SK-N-SH (cell line): Measurements from ENCODE around the gene IP6K1. TPM values are rescaled to one million over a fixed set of nuclear protein-coding genes. Genes with fewer than 3 reads are reported as not detected.

Source experiments
- CTCF ChIA-PET: fragments of 300-600, 350-600 bp; formaldehyde crosslinking; extraction: SDS; loops from one replicate; lab custom pipeline; 2021; lab: Yijun Ruan, JAX
- POLR2A ChIA-PET: fragments of 350-600 bp; sonication (Branson Sonifier 250); formaldehyde crosslinking; extraction: SDS; loops from one replicate; lab custom pipeline; 2020; ENCODE audit warnings: antibody characterized with exemption, inconsistent platforms; lab: Yijun Ruan, JAX
- DNase-seq: peaks from one replicate; pipeline ENCODE4 v3.0.0; 2012
- H2AFZ ChIP-seq: fragments of 200-600 bp; sonication (generic); 2 replicates; pipeline ENCODE4 v1.8.1; 2016; ENCODE audit warnings: antibody characterized with exemption, mild to moderate bottlenecking, low read depth
- H3F3A ChIP-seq: fragments of 200-600 bp; sonication (generic); replicated peaks from 2 replicates; pipeline ENCODE3; 2016; ENCODE audit warnings: antibody characterized with exemption, mild to moderate bottlenecking; ENCODE audit not compliant: insufficient read depth
- H3K27ac ChIP-seq, 2 experiments: fragments of 200-500 bp in 1 of 2; fragments of 200-600 bp in 1 of 2; sonication (Bioruptor generic) in 1 of 2; sonication (generic), shearing (Covaris generic) in 1 of 2; 2 replicates each; pipeline versions ENCODE4 v1.5.1 to v1.6.1; 2014 to 2016; ENCODE audit warnings: low read depth in 2 of 2, inconsistent platforms in 1 of 2, low read length in 1 of 2, mild to moderate bottlenecking in 1 of 2, mixed read lengths in 1 of 2
- H3K27me3 ChIP-seq: fragments of 200-600 bp; sonication (generic), shearing (Covaris generic); 2 replicates; pipeline ENCODE4 v1.6.1; 2016; ENCODE audit warnings: mixed run types; ENCODE audit not compliant: insufficient read depth
- H3K36me3 ChIP-seq, 2 experiments: fragments of 200-500 bp in 1 of 2; fragments of 200-600 bp in 1 of 2; sonication (Bioruptor generic) in 1 of 2; sonication (generic) in 1 of 2; replicated peaks in 1 of 2; 2 replicates each; pipeline versions ENCODE3 to v1.5.1; 2014 to 2016; ENCODE audit warnings: low read length in 1 of 2, mild to moderate bottlenecking in 1 of 2; ENCODE audit not compliant: insufficient read depth in 2 of 2, control insufficient read depth in 1 of 2
- H3K4me1 ChIP-seq, 2 experiments: fragments of 200-500 bp in 1 of 2; fragments of 200-600 bp in 1 of 2; sonication (Bioruptor generic) in 1 of 2; sonication (generic), shearing (Covaris generic) in 1 of 2; 2 replicates each; pipeline versions ENCODE4 v1.5.1 to v1.6.1; 2014 to 2016; ENCODE audit warnings: low read depth in 1 of 2, low read length in 1 of 2, mixed run types in 1 of 2; ENCODE audit not compliant: insufficient read depth in 2 of 2, control insufficient read depth in 1 of 2
- H3K4me2 ChIP-seq: fragments of 200-600 bp; sonication (generic), shearing (Covaris generic); 2 replicates; pipeline ENCODE4 v1.6.1; 2017; ENCODE audit warnings: mixed run types
- H3K4me3 ChIP-seq, 2 experiments: fragments of 200-500 bp in 1 of 2; fragments of 200-600 bp in 1 of 2; sonication (Bioruptor generic) in 1 of 2; sonication (generic), shearing (Covaris generic) in 1 of 2; 2 replicates each; pipeline versions ENCODE4 v1.5.1 to v1.8.1; 2014 to 2016; ENCODE audit warnings: low read depth in 2 of 2, inconsistent platforms in 1 of 2, low read length in 1 of 2, mild to moderate bottlenecking in 1 of 2, mixed read lengths in 1 of 2, moderate library complexity in 1 of 2
- H3K79me2 ChIP-seq: fragments of 200-600 bp; sonication (generic); 2 replicates; pipeline ENCODE4 v1.8.1; 2017; ENCODE audit warnings: mild to moderate bottlenecking; ENCODE audit not compliant: insufficient read depth
- H3K9ac ChIP-seq: fragments of 200-600 bp; sonication (generic); 2 replicates; pipeline ENCODE4 v1.6.1; 2017; ENCODE audit warnings: mixed run types
- H3K9me2 ChIP-seq: fragments of 200-600 bp; sonication (generic); 2 replicates; pipeline ENCODE4 v1.6.1; 2017; ENCODE audit warnings: mixed run types
- H3K9me3 ChIP-seq: fragments of 200-600 bp; sonication (generic); 2 replicates; pipeline ENCODE4 v1.6.1; 2017; ENCODE audit warnings: mixed run types, mild to moderate bottlenecking, moderate library complexity
- H4K20me1 ChIP-seq: fragments of 200-600 bp; sonication (generic); 2 replicates; pipeline ENCODE4 v1.6.1; 2017; ENCODE audit warnings: mild to moderate bottlenecking, mixed run types; ENCODE audit not compliant: insufficient read depth
- CHD2 ChIP-seq: fragments of 150-350 bp; IDR thresholded peaks from 2 replicates; pipeline ENCODE4 v1.6.1; 2018; ENCODE audit warnings: low read length; ENCODE audit not compliant: partially characterized antibody
- ELF1 ChIP-seq: IDR thresholded peaks from 2 replicates; pipeline ENCODE4 v1.4.0; 2012
- EP300 ChIP-seq, 2 experiments: IDR thresholded peaks; 2 replicates each; pipeline versions ENCODE4 v1.4.0 to v1.6.1; 2012; ENCODE audit warnings: borderline replicate concordance in 1 of 2, low read depth in 1 of 2, low read length in 1 of 2
- EZH2phosphoT487 ChIP-seq: fragments of 200-600 bp; sonication (generic); IDR thresholded peaks from 2 replicates; pipeline ENCODE4 v1.6.1; 2017; ENCODE audit warnings: low read depth, mixed run types, mild to moderate bottlenecking, antibody characterized with exemption, moderate library complexity, borderline replicate concordance
- GABPA ChIP-seq: IDR thresholded peaks from 2 replicates; pipeline ENCODE4 v1.4.0; 2012; ENCODE audit warnings: low read depth, mild to moderate bottlenecking
- GATA2 ChIP-seq: sonication (generic); formaldehyde crosslinking; IDR thresholded peaks from 2 replicates; pipeline ENCODE4 v1.5.0; 2020; ENCODE audit warnings: mild to moderate bottlenecking, missing genetic modification reagents
- MEF2A ChIP-seq: IDR thresholded peaks from 2 replicates; pipeline ENCODE4 v1.4.0; 2012; ENCODE audit warnings: low read depth, borderline replicate concordance
- NFIC ChIP-seq: IDR thresholded peaks from 2 replicates; pipeline ENCODE4 v1.4.0; 2012; ENCODE audit warnings: borderline replicate concordance
- NRF1 ChIP-seq: IDR thresholded peaks from 2 replicates; pipeline ENCODE4 v1.6.1; 2012; ENCODE audit warnings: low read depth, mild to moderate bottlenecking, low read length
- POLR2AphosphoS5 ChIP-seq: IDR thresholded peaks from 2 replicates; pipeline ENCODE4 v1.6.1; 2012; ENCODE audit warnings: low read depth, low read length
- RCOR1 ChIP-seq: fragments of 150-350 bp; IDR thresholded peaks from 2 replicates; pipeline ENCODE4 v1.6.1; 2017; ENCODE audit warnings: antibody characterized with exemption, low read length
- RXRA ChIP-seq: IDR thresholded peaks from 2 replicates; pipeline ENCODE4 v1.4.0; 2012; ENCODE audit warnings: low read depth, mild to moderate bottlenecking, borderline replicate concordance
- SIN3A ChIP-seq: IDR thresholded peaks from 2 replicates; pipeline ENCODE4 v1.6.1; 2012; ENCODE audit warnings: low read depth, mild to moderate bottlenecking, low read length, moderate library complexity, borderline replicate concordance
- WGBS: methylation state at CpG from one replicate; pipeline ENCODE4 v1.1.6; 2017; ENCODE audit warnings: low lambda C conversion rate; 5-methylcytosine and 5-hydroxymethylcytosine counted together
- polyA plus RNA-seq, 3 experiments: library from polyadenylated mRNA; depleted of rRNA; stranded (reverse); fragments of >200 nt; gene quantifications; 2 replicates each; pipeline ENCODE4 v1.2.3, GENCODE V29; 2012
- TF ChIP-seq, protein P1 (sequence below): IDR thresholded peaks from 2 replicates; pipeline ENCODE4 v1.4.0; 2012; ENCODE audit warnings: low read depth
- TF ChIP-seq, protein P2 (sequence below): fragments of 150-350 bp; IDR thresholded peaks from 2 replicates; pipeline ENCODE4 v1.6.1; 2016; ENCODE audit warnings: mild to moderate bottlenecking, low read depth, low read length
- TF ChIP-seq, protein P3 (sequence below): IDR thresholded peaks from 2 replicates; pipeline ENCODE4; 2012

The IP6K1 gene
- polyA plus RNA-seq, 1 of the 3 experiments (the other 2 are of a cell fraction): 23.3 TPM

DNA sequence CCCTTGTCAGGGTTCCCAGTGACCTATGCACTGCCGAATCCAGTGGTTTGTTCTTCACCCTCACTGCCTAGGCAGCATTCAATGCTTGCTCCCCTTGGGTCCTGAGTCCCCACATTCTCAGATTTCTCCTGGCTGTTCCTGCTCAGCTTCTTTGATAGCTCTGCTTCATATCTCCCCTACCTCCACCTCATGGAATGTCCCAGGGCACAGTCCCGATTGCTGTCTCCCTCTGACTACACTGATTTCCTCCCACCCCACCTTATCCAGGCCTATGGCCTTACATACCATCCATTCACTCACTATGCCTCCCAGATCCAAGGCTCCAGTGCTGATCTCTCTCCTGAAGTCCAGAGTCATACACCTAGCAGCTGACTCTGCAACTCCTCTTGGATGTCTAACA is 14.8 kb upstream of the IP6K1 start:
- H3F3A ChIP-seq: no peaks in the 10 kb centered on the region
- no peak overlapping the region for H3K4me2 ChIP-seq
- no peaks in the 10 kb centered on the region for H3K9me3 ChIP-seq
- no peak overlapping the region for H2AFZ ChIP-seq
- TF ChIP-seq, protein P1, sequence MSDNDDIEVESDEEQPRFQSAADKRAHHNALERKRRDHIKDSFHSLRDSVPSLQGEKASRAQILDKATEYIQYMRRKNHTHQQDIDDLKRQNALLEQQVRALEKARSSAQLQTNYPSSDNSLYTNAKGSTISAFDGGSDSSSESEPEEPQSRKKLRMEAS: no peak
- TF ChIP-seq NRF1: no peak
- no peak for TF ChIP-seq GATA2 (CRISPR knock-in tag)
- no peak for TF ChIP-seq RXRA
- no peak for TF ChIP-seq CHD2
- peaks cover 11 to 26% of the 10 kb centered on the region in 2 experiments for H3K4me1 ChIP-seq
- no peak overlapping the region for H3K4me3 ChIP-seq
- H3K27me3 ChIP-seq: no peaks in the 10 kb centered on the region
- H4K20me1 ChIP-seq: no peaks in the 10 kb centered on the region
- DNase-seq: no peak
- ChIA-PET CTCF (interaction anchor here (2.2 to 17.6 kb wide), 6 partner anchors 14 to 139 kb away, joined by 7 to 386 read pairs (median 19); partner anchors contain the start of genes IP6K1 and RBM6), POLR2A (no interaction called here)
- H3K36me3 ChIP-seq: no peaks in the 10 kb centered on the region
- 89% methylated on average over 2 of the region's 2 CpGs for WGBS
- H3K9ac ChIP-seq: no peak overlapping the region
- H3K79me2 ChIP-seq: no peaks in the 10 kb centered on the region
- no peak overlapping the region for H3K27ac ChIP-seq
- no peaks in the 10 kb centered on the region for H3K9me2 ChIP-seq

DNA sequence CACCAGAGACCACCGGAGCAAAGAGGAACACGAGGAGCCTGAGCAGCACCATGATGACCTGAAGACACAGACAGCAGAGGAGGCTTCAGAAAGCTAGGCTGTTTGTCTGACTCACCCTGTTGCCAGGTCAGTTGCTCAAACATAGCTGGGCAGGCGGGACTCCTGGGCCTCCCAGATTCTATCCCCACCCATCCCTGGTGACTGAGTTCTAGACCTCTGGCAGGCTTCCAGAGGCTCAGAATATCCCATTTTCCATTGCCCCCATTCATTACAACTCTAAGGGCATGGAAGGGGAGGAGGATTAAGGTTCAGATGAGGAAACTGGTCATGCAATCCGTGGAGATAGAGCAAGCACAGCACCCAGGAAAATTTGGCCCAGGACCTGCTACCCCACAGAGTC is 13.4 kb upstream of the IP6K1 start, which contains the start of gene CDHR4:
Gene CDHR4 (minus strand): TSS at position 113 of the 400 bp plus-strand sequence. CDS start 61 bp downstream, at position 52.
- Histone ChIP-seq H3K4me2 (no peak within 1 kb of the TSS), H4K20me1 (no peaks in the 10 kb centered on the region), H3K79me2 (no peaks in the 10 kb centered on the region), H3K4me3 (no peak within 1 kb of the TSS), H3F3A (no peaks in the 10 kb centered on the region), H3K27me3 (no peaks in the 10 kb centered on the region), H3K9me2 (no peaks in the 10 kb centered on the region), H3K27ac (no peak within 1 kb of the TSS), H3K9me3 (no peaks in the 10 kb centered on the region), H3K36me3 (no peaks in the 10 kb centered on the region), H3K4me1 (peaks cover 0 to 12% of the 10 kb centered on the region in 2 experiments; a peak in 2 of 4 replicates), H2AFZ (no peak within 1 kb of the TSS), H3K9ac (no peak within 1 kb of the TSS)
- 82% methylated on average over 2 of the region's 4 CpGs for WGBS
- ChIA-PET POLR2A (no interaction called here), CTCF (interaction anchor here (1.2 to 17.6 kb wide), 3 partner anchors 37 to 101 kb away, joined by 3 to 386 read pairs (median 3); no protein-coding TSS in a partner anchor)
- TF ChIP-seq NRF1: no peak
- TF ChIP-seq, protein P2, sequence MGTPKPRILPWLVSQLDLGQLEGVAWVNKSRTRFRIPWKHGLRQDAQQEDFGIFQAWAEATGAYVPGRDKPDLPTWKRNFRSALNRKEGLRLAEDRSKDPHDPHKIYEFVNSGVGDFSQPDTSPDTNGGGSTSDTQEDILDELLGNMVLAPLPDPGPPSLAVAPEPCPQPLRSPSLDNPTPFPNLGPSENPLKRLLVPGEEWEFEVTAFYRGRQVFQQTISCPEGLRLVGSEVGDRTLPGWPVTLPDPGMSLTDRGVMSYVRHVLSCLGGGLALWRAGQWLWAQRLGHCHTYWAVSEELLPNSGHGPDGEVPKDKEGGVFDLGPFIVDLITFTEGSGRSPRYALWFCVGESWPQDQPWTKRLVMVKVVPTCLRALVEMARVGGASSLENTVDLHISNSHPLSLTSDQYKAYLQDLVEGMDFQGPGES: no peak
- TF ChIP-seq GATA2 (CRISPR knock-in tag): no peak
- DNase-seq: no peak

DNA sequence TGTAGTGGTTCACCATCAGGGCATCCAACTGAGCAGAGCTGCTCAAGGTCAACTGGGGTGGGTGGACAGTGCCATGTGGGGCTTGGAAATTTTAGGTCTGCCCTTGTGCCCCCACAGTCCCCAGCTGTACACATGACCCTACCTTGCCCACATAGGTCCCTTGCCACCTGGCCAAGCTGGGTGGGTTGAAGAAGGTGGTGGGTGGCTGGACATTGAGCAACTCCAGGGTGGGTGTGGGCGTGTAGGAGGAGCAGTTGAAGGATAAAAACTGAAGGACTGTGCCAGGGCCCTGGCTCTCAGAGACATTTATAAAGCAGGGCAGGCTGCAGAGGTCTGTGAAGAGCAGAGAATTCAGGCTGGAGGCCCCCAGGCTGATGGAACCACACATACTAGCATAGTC is 12.8 kb upstream of the IP6K1 start:
- H4K20me1 ChIP-seq: no peaks in the 10 kb centered on the region
- H3K79me2 ChIP-seq: no peaks in the 10 kb centered on the region
- POLR2A ChIA-PET: no interaction called here
- no peaks in the 10 kb centered on the region for H3K36me3 ChIP-seq
- CTCF ChIA-PET: interaction anchor here (1.2 to 17.6 kb wide), 3 partner anchors 37 to 101 kb away, joined by 3 to 386 read pairs (median 3); no protein-coding TSS in a partner anchor
- no peak for DNase-seq
- no peak overlapping the region for H2AFZ ChIP-seq
- no peak overlapping the region for H3K9ac ChIP-seq
- no peak overlapping the region for H3K4me2 ChIP-seq
- TF ChIP-seq NRF1 (no peak), RCOR1 (no peak), MEF2A (no peak), NFIC (no peak), GABPA (no peak), EP300 (IDR thresholded peaks at IDR 0.05; ENCODE audit: borderline replicate concordance in 1 of 2, low read depth in 1 of 2, low read length in 1 of 2) (no peak), SIN3A (no peak), POLR2AphosphoS5 (no peak), ELF1 (no peak), EZH2phosphoT487 (no peak)
- TF ChIP-seq, protein P1: no peak
- TF ChIP-seq, protein P2: no peak
- TF ChIP-seq, protein P3, sequence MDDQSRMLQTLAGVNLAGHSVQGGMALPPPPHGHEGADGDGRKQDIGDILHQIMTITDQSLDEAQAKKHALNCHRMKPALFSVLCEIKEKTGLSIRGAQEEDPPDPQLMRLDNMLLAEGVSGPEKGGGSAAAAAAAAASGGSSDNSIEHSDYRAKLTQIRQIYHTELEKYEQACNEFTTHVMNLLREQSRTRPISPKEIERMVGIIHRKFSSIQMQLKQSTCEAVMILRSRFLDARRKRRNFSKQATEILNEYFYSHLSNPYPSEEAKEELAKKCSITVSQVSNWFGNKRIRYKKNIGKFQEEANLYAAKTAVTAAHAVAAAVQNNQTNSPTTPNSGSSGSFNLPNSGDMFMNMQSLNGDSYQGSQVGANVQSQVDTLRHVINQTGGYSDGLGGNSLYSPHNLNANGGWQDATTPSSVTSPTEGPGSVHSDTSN: no peak
- H3F3A ChIP-seq: no peaks in the 10 kb centered on the region
- H3K27ac ChIP-seq: no peak overlapping the region
- 75% methylated on average over 1 of the region's 1 CpG for WGBS
- peaks cover 0 to 5% of the 10 kb centered on the region in 2 experiments; a peak in 2 of 4 replicates for H3K4me1 ChIP-seq
- no peaks in the 10 kb centered on the region for H3K9me2 ChIP-seq
- no peaks in the 10 kb centered on the region for H3K27me3 ChIP-seq
- no peaks in the 10 kb centered on the region for H3K9me3 ChIP-seq
- no peak overlapping the region for H3K4me3 ChIP-seq
